H1 (cell line): ENCODE measurements around the gene LRR1. TPM values are rescaled to one million over a fixed set of nuclear protein-coding genes. Genes with fewer than 3 reads are reported as not detected.
A peak's percentile ranks its signal among the peaks of the same experiment; 100 is the strongest.

Source experiments
- ASH2L ChIP-seq: fragments of 200-600, 300-600 bp; sonication (generic); IDR thresholded peaks from one replicate; pipeline ENCODE4 v1.7.1; 2017; ENCODE audit warnings: low read length
- NANOG ChIP-seq: IDR thresholded peaks from 2 replicates; pipeline ENCODE4 v1.6.1; 2011; ENCODE audit warnings: low read length, low read depth, mild to moderate bottlenecking, inconsistent platforms; ENCODE audit not compliant: insufficient read depth, poor library complexity, severe bottlenecking
- PHF8 ChIP-seq: fragments of 200-600 bp; sonication (generic); conservative IDR thresholded peaks from 2 replicates; pipeline ENCODE4 v1.7.1; 2012; ENCODE audit warnings: low read depth, mild to moderate bottlenecking, inconsistent platforms, low read length, moderate library complexity
- polyA plus RNA-seq, 7 experiments: library from polyadenylated mRNA; depleted of rRNA in 3 of 7; stranded (reverse) in 5 of 7; unstranded in 2 of 7; fragments of >200 nt in 5 of 7; fragments of 200-250 nt in 2 of 7; gene quantifications; 1 replicate in 5 of 7; 2 replicates in 1 of 7; 4 replicates in 1 of 7; pipeline versions ENCODE4 v1.2.1 to v1.2.3, GENCODE V29; 2011 to 2013; ENCODE audit warnings: missing spikeins in 2 of 7, mixed read lengths in 2 of 7
- total RNA-seq: library from RNA; stranded (reverse); fragmentation: NEBNext Ultra II Directional; extraction: Animal tissue kit (Norgen Biotek cat#: 25700); gene quantifications from 2 replicates; pipeline ENCODE4 v1.2.1, GENCODE V29; 2021

The LRR1 gene
- total and polyA plus RNA-seq, 2 of the 8 experiments (the other 6 are each of a cell fraction or from before 2014, with no cell fraction given): 30.7 to 37.5 TPM

DNA sequence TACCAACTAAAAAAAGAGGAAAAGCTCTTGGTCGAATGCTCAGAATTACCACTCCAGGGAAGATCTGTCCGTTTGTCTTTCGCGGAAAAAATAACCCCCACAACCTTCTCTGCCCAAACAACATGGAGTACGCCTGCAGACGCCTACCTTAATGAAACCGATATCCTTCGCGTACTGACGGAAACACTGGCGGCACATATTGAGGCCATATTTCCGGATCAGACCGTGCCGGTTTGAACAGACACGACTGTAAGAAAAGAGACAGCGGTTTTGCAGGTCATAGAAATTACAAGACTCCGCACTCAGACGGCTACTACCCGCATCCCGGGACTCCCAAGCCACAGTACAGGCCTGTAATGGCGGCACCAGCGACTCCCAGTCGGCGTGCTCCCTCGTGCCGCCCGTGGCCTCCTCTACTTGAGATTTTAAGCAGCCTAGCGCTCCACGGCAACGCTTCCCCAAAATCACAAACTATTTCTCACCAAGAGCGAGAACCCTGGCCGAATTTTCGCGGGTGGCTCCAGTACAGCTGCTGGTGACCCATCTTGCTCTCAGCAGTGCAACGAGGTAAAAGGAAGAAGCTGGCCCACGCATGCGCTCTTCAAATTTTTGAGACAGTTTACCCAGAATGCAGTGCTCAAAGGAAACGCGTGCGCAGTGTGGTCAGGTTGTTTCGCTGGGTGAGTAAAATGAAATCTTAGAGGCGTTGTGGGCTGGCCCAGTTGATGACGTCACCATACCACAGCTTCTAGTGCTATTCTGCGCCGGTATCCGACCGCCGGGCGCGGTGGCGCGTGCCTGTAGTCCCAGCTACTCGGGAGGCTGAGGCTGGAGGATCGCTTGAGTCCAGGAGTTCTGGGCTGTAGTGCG is 12.7 kb upstream of the LRR1 start, which contains the start of gene RPS29 (continued):
- no peak for TF ChIP-seq NANOG
- peak; percentile 92 for TF ChIP-seq PHF8
- peak; percentile 77 for TF ChIP-seq ASH2L
